Smooth muscle cell of the brain vasculature (primary cell): ENCODE results near the gene ANKRD44.

ENCODE experiments used
- DNase-seq: peaks from one replicate; pipeline ENCODE4 v3.0.0-alpha.2; 2012; ENCODE audit warnings: low read depth, low spot score

ANKRD44 gene

GRCh38 chr2:196959734-196960338 lies 350.7 kb downstream of the ANKRD44 start:
- DNase-seq, result no peak

- DNase-seq, result no peak
Observed at GRCh38 chr2:196959281-196959680, 351.3 kb downstream of the ANKRD44 start.

- DNase-seq, result no peak
Observed at GRCh38 chr2:196957881-196958525, 352.6 kb downstream of the ANKRD44 start.

- no peak for DNase-seq
Observed at GRCh38 chr2:196957442-196957841, 353.1 kb downstream of the ANKRD44 start.

- DNase-seq, result no peak
Observed at GRCh38 chr2:196956069-196956468, 354.5 kb downstream of the ANKRD44 start.

- DNase-seq, result no peak
Observed at GRCh38 chr2:196955036-196955435, 355.5 kb downstream of the ANKRD44 start.

- no peak for DNase-seq
Observed at GRCh38 chr2:196954001-196954400, 356.6 kb downstream of the ANKRD44 start.

GRCh38 chr2:196952936-196953335 lies 357.6 kb downstream of the ANKRD44 start:
- DNase-seq, result no peak

GRCh38 chr2:196951973-196952372 lies 358.6 kb downstream of the ANKRD44 start:
- no peak for DNase-seq

- DNase-seq, result no peak
Observed at GRCh38 chr2:196949116-196949515, 361.5 kb downstream of the ANKRD44 start.

GRCh38 chr2:196944570-196944969 lies 366.0 kb downstream of the ANKRD44 start:
- no peak for DNase-seq

- no peak for DNase-seq
Observed at GRCh38 chr2:196941398-196942078, 369.0 kb downstream of the ANKRD44 start.

GRCh38 chr2:196939371-196939770 lies 371.2 kb downstream of the ANKRD44 start:
- no peak for DNase-seq
